Endothelial cell (in vitro differentiated cells): ENCODE data around the gene ABCB9. TPM values are rescaled to one million over a fixed set of nuclear protein-coding genes. Genes with fewer than 3 reads are reported as not detected.

ENCODE experiments used
- DNase-seq: peaks from one replicate; pipeline ENCODE4 v3.0.0; 2021; ENCODE audit warnings: low spot score
- H3K27ac Mint-ChIP-seq: one replicate; pipeline ENCODE4 v1.8.0; 2021; ENCODE audit warnings: mixed read lengths, inconsistent platforms; ENCODE audit not compliant: unreplicated experiment
- H3K27me3 Mint-ChIP-seq: one replicate; pipeline ENCODE4 v1.8.0; 2021; ENCODE audit warnings: mild to moderate bottlenecking, moderate library complexity, mixed read lengths, inconsistent platforms; ENCODE audit not compliant: unreplicated experiment
- H3K36me3 Mint-ChIP-seq: one replicate; pipeline ENCODE4 v1.8.0; 2021; ENCODE audit warnings: mild to moderate bottlenecking, low read depth, mixed read lengths, inconsistent platforms; ENCODE audit not compliant: unreplicated experiment
- H3K4me1 Mint-ChIP-seq: one replicate; pipeline ENCODE4 v1.8.0; 2021; ENCODE audit warnings: mild to moderate bottlenecking, mixed read lengths, inconsistent platforms; ENCODE audit not compliant: unreplicated experiment
- H3K4me3 Mint-ChIP-seq: one replicate; pipeline ENCODE4 v1.8.0; 2021; ENCODE audit warnings: mild to moderate bottlenecking, mixed read lengths, inconsistent platforms; ENCODE audit not compliant: unreplicated experiment
- H3K9me3 Mint-ChIP-seq: one replicate; pipeline ENCODE4 v1.8.0; 2021; ENCODE audit warnings: mixed read lengths, inconsistent platforms; ENCODE audit not compliant: unreplicated experiment
- total RNA-seq: library from RNA; stranded (reverse); fragmentation: NEBNext Ultra II Directional; extraction: Animal tissue kit (Norgen Biotek cat#: 25700); gene quantifications from one replicate; pipeline ENCODE4 v1.2.1, GENCODE V29; 2021; ENCODE audit not compliant: unreplicated experiment
- TF ChIP-seq, protein P1 (sequence below): fragments of 200-600 bp; sonication (generic); IDR thresholded peaks from one replicate; pipeline ENCODE4 v1.5.0; 2021; ENCODE audit warnings: antibody characterized with exemption; ENCODE audit not compliant: unreplicated experiment

Gene ABCB9
- total RNA-seq, 1 donor from 2014 or later, result 10.9 TPM

DNA sequence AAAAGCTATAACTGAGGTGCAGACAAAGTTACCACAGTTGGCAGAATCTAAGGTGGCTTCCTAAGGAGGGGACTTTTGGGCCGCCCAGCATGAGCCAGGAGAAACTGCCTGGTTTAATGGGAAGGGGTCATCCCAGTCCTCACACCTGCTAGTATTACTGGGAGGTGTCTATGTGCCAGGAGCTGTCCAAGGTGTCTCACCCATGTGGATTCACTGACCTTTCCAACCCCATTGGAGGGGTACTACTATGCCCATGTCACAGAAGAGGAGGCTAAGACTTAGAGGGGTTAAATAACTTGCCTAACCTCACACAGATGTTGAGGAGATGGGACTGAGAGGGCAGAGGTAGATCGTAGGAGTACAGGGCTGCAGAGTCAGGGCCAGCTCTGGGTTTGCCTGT, 10.2 kb downstream of the ABCB9 start:
- Mint-ChIP-seq H3K27ac (no peak overlapping the region), H3K27me3 (peaks cover 2% of the 10 kb centered on the region), H3K9me3 (no peaks in the 10 kb centered on the region), H3K4me3 (no peak overlapping the region), H3K4me1 (no peaks in the 10 kb centered on the region), H3K36me3 (no peaks in the 10 kb centered on the region)
- no peak for DNase-seq
- TF ChIP-seq, protein P1, sequence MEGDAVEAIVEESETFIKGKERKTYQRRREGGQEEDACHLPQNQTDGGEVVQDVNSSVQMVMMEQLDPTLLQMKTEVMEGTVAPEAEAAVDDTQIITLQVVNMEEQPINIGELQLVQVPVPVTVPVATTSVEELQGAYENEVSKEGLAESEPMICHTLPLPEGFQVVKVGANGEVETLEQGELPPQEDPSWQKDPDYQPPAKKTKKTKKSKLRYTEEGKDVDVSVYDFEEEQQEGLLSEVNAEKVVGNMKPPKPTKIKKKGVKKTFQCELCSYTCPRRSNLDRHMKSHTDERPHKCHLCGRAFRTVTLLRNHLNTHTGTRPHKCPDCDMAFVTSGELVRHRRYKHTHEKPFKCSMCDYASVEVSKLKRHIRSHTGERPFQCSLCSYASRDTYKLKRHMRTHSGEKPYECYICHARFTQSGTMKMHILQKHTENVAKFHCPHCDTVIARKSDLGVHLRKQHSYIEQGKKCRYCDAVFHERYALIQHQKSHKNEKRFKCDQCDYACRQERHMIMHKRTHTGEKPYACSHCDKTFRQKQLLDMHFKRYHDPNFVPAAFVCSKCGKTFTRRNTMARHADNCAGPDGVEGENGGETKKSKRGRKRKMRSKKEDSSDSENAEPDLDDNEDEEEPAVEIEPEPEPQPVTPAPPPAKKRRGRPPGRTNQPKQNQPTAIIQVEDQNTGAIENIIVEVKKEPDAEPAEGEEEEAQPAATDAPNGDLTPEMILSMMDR, result no peak

GRCh38 chr12:122955156-122955555, 11.1 kb downstream of the ABCB9 start:
- Mint-ChIP-seq H3K4me3 (no peak overlapping the region), H3K27ac (no peak overlapping the region), H3K4me1 (no peaks in the 10 kb centered on the region), H3K9me3 (no peaks in the 10 kb centered on the region), H3K36me3 (no peaks in the 10 kb centered on the region), H3K27me3 (peaks cover 2% of the 10 kb centered on the region)
- no peak for DNase-seq
- TF ChIP-seq, protein P1, result no peak

DNA sequence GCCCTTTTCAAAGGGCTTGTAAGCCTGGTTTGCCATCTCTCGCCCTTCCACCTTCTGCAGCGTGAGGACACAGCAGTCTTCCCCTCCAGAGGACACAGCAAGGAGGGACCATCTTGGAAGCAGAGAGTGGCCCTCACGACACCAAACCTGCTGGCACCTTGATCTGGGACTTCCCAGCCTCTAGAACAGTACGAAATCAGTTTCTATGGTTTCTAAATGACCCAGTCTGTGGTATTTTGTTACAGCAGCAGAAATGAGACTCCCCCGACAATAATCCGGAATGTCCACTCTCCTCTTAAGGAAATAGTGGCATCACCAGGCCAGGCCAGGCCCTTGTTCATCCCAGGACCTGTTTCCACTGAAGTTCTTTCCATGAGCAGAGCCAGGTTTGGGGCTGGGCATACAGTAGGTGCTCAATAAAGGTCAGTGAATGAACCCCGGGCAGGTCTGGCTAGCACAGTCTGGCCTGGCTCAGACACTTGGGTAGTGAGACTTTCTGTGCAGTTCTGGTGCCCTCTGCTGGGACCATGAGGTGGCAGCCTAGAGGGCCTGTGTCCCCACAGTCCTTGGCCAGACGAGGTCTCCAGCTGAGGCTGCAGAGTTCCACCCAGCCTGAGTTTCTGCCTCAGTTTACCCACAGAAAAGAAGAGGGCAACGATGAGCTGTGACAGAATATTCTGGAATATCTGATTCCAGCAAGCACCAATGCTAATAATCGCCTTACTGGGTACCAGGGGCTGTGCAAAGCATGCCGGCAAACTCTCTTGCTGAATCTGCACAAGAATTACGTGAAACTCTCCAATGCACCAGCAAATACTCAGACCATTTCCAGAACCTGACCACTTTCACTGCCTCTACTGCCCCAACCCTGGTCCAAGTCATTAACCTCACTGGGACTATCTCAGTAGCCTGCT, 14.0 kb downstream of the ABCB9 start:
- DNase-seq, result peak; percentile 75
- TF ChIP-seq, protein P1, result peak; percentile 62
- Mint-ChIP-seq H3K9me3 (no peaks in the 10 kb centered on the region), H3K27ac (no peak overlapping the region), H3K27me3 (peaks cover 4% of the 10 kb centered on the region), H3K4me3 (no peak overlapping the region), H3K36me3 (no peaks in the 10 kb centered on the region), H3K4me1 (no peaks in the 10 kb centered on the region)

DNA sequence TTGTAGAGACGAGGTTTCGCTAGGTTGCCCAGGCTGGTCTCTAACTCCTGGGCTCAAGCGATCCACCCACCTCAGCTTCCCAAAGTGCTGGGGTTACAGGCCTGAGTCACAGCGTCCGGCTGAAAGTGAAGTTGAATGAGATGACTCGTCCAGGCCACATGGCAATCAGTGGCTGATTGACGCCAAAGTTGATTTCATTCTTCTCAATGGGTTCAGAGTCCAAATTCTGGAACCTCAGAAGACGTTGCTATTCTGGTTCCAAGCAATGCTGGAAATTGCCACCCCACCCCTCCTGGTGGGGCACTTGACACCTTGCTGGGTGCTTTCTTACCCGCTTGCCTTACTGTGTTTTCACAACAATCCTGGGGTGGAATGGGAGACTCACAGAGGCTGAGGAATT, 14.9 kb downstream of the ABCB9 start:
- TF ChIP-seq, protein P1, result no peak
- H3K27ac Mint-ChIP-seq, result no peak overlapping the region

More for the DNA sequence above, 14.9 kb downstream of the ABCB9 start:
- H3K4me3 Mint-ChIP-seq, result no peak overlapping the region
- H3K27me3 Mint-ChIP-seq, result peaks cover 4% of the 10 kb centered on the region
- H3K36me3 Mint-ChIP-seq, result no peaks in the 10 kb centered on the region
- no peak for DNase-seq
- no peaks in the 10 kb centered on the region for H3K9me3 Mint-ChIP-seq
- H3K4me1 Mint-ChIP-seq, result no peaks in the 10 kb centered on the region
